Measurements from ENCODE around the gene DOP1B.

GRCh38 chr21:36135391-36136102 is 21.1 kb upstream of the DOP1B start:
- no peak for TF ChIP-seq POLR2A (IDR thresholded peaks at IDR 0.05)
- TF ChIP-seq, protein P1, sequence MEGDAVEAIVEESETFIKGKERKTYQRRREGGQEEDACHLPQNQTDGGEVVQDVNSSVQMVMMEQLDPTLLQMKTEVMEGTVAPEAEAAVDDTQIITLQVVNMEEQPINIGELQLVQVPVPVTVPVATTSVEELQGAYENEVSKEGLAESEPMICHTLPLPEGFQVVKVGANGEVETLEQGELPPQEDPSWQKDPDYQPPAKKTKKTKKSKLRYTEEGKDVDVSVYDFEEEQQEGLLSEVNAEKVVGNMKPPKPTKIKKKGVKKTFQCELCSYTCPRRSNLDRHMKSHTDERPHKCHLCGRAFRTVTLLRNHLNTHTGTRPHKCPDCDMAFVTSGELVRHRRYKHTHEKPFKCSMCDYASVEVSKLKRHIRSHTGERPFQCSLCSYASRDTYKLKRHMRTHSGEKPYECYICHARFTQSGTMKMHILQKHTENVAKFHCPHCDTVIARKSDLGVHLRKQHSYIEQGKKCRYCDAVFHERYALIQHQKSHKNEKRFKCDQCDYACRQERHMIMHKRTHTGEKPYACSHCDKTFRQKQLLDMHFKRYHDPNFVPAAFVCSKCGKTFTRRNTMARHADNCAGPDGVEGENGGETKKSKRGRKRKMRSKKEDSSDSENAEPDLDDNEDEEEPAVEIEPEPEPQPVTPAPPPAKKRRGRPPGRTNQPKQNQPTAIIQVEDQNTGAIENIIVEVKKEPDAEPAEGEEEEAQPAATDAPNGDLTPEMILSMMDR (IDR thresholded peaks at IDR 0.05) = no peak

All from lower leg skin (tissue), 3 donors.